BLaER1 (cell line): ENCODE measurements around the gene OPALIN.
"Not testable (repeated sequence)": the region's sequence is repeated elsewhere in the genome, so short reads cannot be mapped to it uniquely, and the experiment has no call there.

Source experiments
- H3K27ac ChIP-seq: shearing (Covaris generic); formaldehyde crosslinking; 2 replicates; pipeline ENCODE4 v1.8.1; 2022
- H3K27me3 ChIP-seq: shearing (Covaris generic); formaldehyde crosslinking; 2 replicates; pipeline ENCODE4 v1.8.1; 2022
- H3K36me3 ChIP-seq: shearing (Covaris generic); formaldehyde crosslinking; 2 replicates; pipeline ENCODE4 v1.8.1; 2022
- H3K4me1 ChIP-seq: shearing (Covaris generic); formaldehyde crosslinking; 2 replicates; pipeline ENCODE4 v1.8.1; 2022
- H3K4me2 ChIP-seq: shearing (Covaris generic); formaldehyde crosslinking; 2 replicates; pipeline ENCODE4 v1.8.1; 2022
- H3K4me3 ChIP-seq: shearing (Covaris generic); formaldehyde crosslinking; 2 replicates; pipeline ENCODE4 v1.8.1; 2022
- H3K9ac ChIP-seq: shearing (Covaris generic); formaldehyde crosslinking; 2 replicates; pipeline ENCODE4 v1.8.1; 2022
- H3K9me3 ChIP-seq: shearing (Covaris generic); formaldehyde crosslinking; 2 replicates; pipeline ENCODE4 v1.8.1; 2022
- H4K20me1 ChIP-seq: shearing (Covaris generic); formaldehyde crosslinking; 2 replicates; pipeline ENCODE4 v1.8.1; 2022
- Cebpa-rat ChIP-seq: shearing (Covaris generic); IDR thresholded peaks from 2 replicates; pipeline ENCODE4 v1.8.1; 2022

OPALIN gene

DNA sequence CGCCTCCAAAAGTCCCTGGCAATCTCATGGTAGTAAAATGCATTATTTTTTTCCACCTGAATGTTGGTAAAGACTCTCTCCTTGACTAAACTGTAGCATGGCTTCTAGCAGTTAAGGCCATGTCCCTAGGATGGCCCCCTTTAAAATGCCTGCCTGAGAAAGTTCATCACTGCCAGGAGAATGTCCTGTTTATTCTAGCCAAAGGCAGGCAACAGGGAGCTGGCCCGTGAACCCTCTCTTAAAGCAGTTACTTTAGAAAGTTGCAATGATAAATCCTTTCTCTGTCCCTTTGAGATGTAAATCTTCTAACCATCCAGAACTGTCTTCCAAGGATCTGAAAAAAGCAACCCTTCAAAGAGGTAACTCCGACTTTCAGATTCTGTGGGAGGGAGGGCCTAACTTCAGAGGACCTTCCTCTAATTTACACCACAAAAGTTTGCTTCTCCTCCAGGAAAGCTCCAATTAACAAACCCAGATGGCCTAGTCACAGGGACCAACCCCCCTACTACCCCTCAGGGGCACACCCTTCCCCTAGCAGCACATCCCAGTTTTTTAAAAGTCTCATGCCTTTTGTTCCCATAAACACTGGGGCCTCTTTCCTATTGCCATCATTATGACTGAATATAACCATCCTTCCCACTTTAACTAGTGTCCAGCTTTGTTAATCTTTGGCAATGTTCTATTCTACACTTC lies 49.0 kb downstream of the OPALIN start:
- H3K4me2 ChIP-seq: peak overlapping the region; percentile 97
- H4K20me1 ChIP-seq: peaks cover 54% of the 10 kb centered on the region
- peak overlapping the region; percentile 97 for H3K9ac ChIP-seq
- H3K27ac ChIP-seq: peak overlapping the region; percentile 97
- peaks cover 95% of the 10 kb centered on the region for H3K36me3 ChIP-seq
- H3K4me3 ChIP-seq: peak overlapping the region; percentile 78
- H3K9me3 ChIP-seq: no peaks in the 10 kb centered on the region
- TF ChIP-seq Cebpa-rat: no peak
- peaks cover 60% of the 10 kb centered on the region for H3K4me1 ChIP-seq
- H3K27me3 ChIP-seq: no peaks in the 10 kb centered on the region

DNA sequence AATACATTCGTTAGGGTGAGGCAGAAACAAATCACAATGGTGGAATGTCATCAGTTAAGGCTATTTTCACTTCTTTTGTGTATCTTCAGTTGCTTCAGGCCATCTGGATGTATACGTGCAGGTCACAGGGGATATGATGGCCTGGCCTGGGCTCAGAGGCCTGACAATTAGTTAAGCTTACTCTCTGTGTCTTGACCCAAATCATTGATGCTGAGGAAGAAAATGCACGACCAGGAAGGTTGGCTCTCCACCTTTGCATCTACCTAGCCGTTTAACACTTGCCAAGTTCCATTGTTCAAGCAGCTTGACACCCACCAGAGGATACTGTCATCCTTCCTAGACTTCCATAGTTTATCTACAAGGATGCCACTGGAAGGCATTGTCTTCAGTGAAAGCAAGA lies 49.9 kb downstream of the OPALIN start:
- Histone ChIP-seq H3K4me2 (peak overlapping the region; percentile 97), H3K9ac (peak overlapping the region; percentile 97), H3K27ac (peak overlapping the region; percentile 97), H4K20me1 (peaks cover 44% of the 10 kb centered on the region), H3K4me3 (peak overlapping the region; percentile 78), H3K4me1 (peaks cover 52% of the 10 kb centered on the region), H3K36me3 (peaks cover 90% of the 10 kb centered on the region)
- H3K27me3 ChIP-seq, H3K9me3 ChIP-seq: not testable (repeated sequence)

GRCh38 chr10:96306516-96306915 lies 52.3 kb downstream of the OPALIN start:
- H3K4me1 ChIP-seq: peaks cover 52% of the 10 kb centered on the region
- peaks cover 21% of the 10 kb centered on the region for H4K20me1 ChIP-seq
- H3K4me2 ChIP-seq: peak overlapping the region; percentile 97
- no peaks in the 10 kb centered on the region for H3K27me3 ChIP-seq
- H3K36me3 ChIP-seq: peaks cover 67% of the 10 kb centered on the region
- H3K27ac ChIP-seq: peak overlapping the region; percentile 97
- no peaks in the 10 kb centered on the region for H3K9me3 ChIP-seq
- peak overlapping the region; percentile 78 for H3K4me3 ChIP-seq
- H3K9ac ChIP-seq: peak overlapping the region; percentile 97
- TF ChIP-seq Cebpa-rat: no peak

DNA sequence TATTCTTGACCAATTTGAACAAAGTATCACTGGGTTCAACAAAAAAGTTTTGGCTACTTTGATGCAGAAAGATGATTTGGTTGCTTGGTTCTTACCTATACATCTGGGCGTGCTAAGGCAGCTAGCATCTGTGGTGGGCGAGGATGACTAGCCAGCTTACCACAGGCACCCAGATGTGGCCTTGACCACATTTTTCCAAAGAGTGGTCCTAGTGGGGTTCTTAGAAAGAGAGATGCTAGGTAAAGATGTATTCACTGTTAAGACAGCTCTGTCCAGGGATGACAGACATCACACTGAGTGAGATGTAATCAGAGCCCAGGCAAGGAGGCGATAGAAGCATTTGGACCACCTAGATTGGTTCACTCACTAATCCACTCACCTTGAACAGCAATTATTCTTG lies 53.8 kb downstream of the OPALIN start:
- Histone ChIP-seq H3K9me3 (no peaks in the 10 kb centered on the region), H3K27ac (peak overlapping the region; percentile 97), H3K27me3 (no peaks in the 10 kb centered on the region), H3K36me3 (peaks cover 52% of the 10 kb centered on the region), H3K4me3 (peak overlapping the region; percentile 78), H4K20me1 (peaks cover 6% of the 10 kb centered on the region), H3K9ac (peak overlapping the region; percentile 97), H3K4me2 (peak overlapping the region; percentile 97), H3K4me1 (peaks cover 52% of the 10 kb centered on the region)
- no peak for TF ChIP-seq Cebpa-rat

GRCh38 chr10:96304230-96304629 lies 54.6 kb downstream of the OPALIN start, which contains the start of gene DNTT:
Gene DNTT, plus strand, starts transcription at chr10:96304434. Its CDS starts 64 bp downstream, at chr10:96304498.
- Histone ChIP-seq H3K9me3 (no peaks in the 10 kb centered on the region), H3K27ac (peak within 1 kb of the TSS; percentile 97), H3K9ac (peak within 1 kb of the TSS; percentile 97), H4K20me1 (no peaks in the 10 kb centered on the region), H3K4me3 (peak within 1 kb of the TSS; percentile 78), H3K36me3 (peaks cover 44% of the 10 kb centered on the region), H3K4me1 (peaks cover 50% of the 10 kb centered on the region), H3K4me2 (peak within 1 kb of the TSS; percentile 97), H3K27me3 (no peaks in the 10 kb centered on the region)
- TF ChIP-seq Cebpa-rat: no peak

DNA sequence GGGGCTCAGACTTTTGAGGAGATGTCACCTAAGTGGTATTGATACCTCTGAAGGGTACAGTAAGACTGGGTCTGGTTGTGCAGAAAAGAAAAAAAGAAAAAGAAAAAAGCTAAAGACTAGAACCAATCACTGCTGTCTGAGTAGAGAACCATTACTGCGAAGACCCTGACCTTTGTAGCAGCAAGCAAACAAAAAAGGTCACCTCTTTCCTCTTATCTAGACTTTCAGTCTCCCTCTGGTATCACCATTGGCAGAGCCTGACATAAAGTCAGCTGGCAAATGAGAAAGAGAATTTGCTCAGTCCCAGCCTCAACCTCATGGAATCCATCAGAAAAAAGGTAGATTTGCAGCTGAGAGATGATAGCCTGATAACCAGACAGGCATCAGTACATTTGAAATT lies 57.2 kb downstream of the OPALIN start:
- no peaks in the 10 kb centered on the region for H4K20me1 ChIP-seq
- H3K27ac ChIP-seq: peak overlapping the region; percentile 97
- peak overlapping the region; percentile 97 for H3K9ac ChIP-seq
- H3K27me3 ChIP-seq: no peaks in the 10 kb centered on the region
- H3K4me1 ChIP-seq: peaks cover 72% of the 10 kb centered on the region
- H3K36me3 ChIP-seq: peaks cover 29% of the 10 kb centered on the region
- peak overlapping the region; percentile 78 for H3K4me3 ChIP-seq
- H3K4me2 ChIP-seq: peak overlapping the region; percentile 97
- no peak for TF ChIP-seq Cebpa-rat
- no peaks in the 10 kb centered on the region for H3K9me3 ChIP-seq

DNA sequence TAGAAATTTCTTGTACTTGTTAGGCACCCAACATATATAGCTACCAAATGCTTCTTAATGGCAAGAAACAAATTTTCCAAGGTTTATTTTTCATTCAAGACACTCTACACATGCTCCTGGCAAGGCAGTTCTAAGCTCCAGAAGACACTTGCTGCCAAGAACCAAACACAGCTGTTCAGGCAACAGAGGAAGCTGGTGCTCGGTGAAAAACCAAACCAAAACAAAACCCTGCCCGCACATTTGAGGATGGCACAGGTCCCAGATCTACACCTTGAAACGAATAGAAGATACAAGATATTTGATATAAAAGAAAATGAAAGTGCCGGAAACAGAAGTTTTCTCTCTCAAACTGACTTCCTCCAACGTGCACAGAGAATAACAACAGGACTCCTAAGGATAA lies 59.4 kb downstream of the OPALIN start:
- Histone ChIP-seq H4K20me1 (no peaks in the 10 kb centered on the region), H3K4me2 (peak overlapping the region; percentile 97), H3K4me1 (peaks cover 94% of the 10 kb centered on the region), H3K4me3 (peak overlapping the region; percentile 78), H3K9ac (peak overlapping the region; percentile 97), H3K27ac (peak overlapping the region; percentile 97), H3K9me3 (no peaks in the 10 kb centered on the region), H3K36me3 (peaks cover 9% of the 10 kb centered on the region; the same call in 1 of the 2 replicates), H3K27me3 (no peaks in the 10 kb centered on the region)
- no peak for TF ChIP-seq Cebpa-rat

- Histone ChIP-seq H3K4me3 (peak overlapping the region; percentile 78), H3K36me3 (peaks cover 8% of the 10 kb centered on the region; the same call in 1 of the 2 replicates), H3K9ac (peak overlapping the region; percentile 97), H3K9me3 (no peaks in the 10 kb centered on the region), H3K27ac (peak overlapping the region; percentile 97), H3K4me1 (peaks cover 98% of the 10 kb centered on the region), H3K4me2 (peak overlapping the region; percentile 97), H4K20me1 (no peaks in the 10 kb centered on the region), H3K27me3 (no peaks in the 10 kb centered on the region)
- TF ChIP-seq Cebpa-rat: no peak
Measured at GRCh38 chr10:96298362-96298761, 60.4 kb downstream of the OPALIN start.

DNA sequence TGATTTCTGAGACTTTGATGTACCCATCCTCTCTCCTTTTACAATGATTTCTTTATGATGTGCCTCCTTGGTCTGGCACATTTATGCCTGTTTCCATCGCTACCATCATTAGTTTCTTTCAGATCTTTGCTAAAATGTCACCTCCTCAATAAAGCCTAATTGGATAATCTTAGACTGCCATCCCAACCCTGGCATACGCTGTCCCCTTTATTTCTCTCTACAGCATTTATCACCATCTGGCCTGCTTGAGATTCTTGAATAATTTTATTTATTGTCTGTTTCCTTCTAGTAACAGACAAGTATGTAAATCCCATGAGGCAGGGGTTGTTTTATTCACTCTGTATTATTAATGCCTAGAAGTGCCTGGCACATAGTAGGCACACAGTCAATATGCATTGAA lies 61.3 kb downstream of the OPALIN start:
- Histone ChIP-seq H3K9ac (peak overlapping the region; percentile 97), H3K4me1 (peaks cover 98% of the 10 kb centered on the region), H4K20me1 (no peaks in the 10 kb centered on the region), H3K9me3 (no peaks in the 10 kb centered on the region), H3K4me3 (peak overlapping the region; percentile 78), H3K4me2 (peak overlapping the region; percentile 97), H3K27ac (peak overlapping the region; percentile 97), H3K36me3 (peaks cover 8% of the 10 kb centered on the region; the same call in 1 of the 2 replicates), H3K27me3 (no peaks in the 10 kb centered on the region)
- no peak for TF ChIP-seq Cebpa-rat

- Histone ChIP-seq H3K4me2 (peak overlapping the region; percentile 97), H3K36me3 (peaks cover 8% of the 10 kb centered on the region; the same call in 1 of the 2 replicates), H4K20me1 (no peaks in the 10 kb centered on the region), H3K27me3 (no peaks in the 10 kb centered on the region), H3K4me3 (peak overlapping the region; percentile 78), H3K4me1 (peaks cover 98% of the 10 kb centered on the region), H3K27ac (peak overlapping the region; percentile 97), H3K9me3 (no peaks in the 10 kb centered on the region), H3K9ac (peak overlapping the region; percentile 97)
- TF ChIP-seq Cebpa-rat: no peak
Measured at GRCh38 chr10:96295475-96295874, 63.3 kb downstream of the OPALIN start.
